ENCODE measurements around the gene LZTR1.

LZTR1 gene

GRCh38 chr22:20951151-20951931 is 30.8 kb upstream of the LZTR1 start:
- no peak for DNase-seq

GRCh38 chr22:20951932-20952380 is 30.1 kb upstream of the LZTR1 start:
- no peak for DNase-seq

DNA sequence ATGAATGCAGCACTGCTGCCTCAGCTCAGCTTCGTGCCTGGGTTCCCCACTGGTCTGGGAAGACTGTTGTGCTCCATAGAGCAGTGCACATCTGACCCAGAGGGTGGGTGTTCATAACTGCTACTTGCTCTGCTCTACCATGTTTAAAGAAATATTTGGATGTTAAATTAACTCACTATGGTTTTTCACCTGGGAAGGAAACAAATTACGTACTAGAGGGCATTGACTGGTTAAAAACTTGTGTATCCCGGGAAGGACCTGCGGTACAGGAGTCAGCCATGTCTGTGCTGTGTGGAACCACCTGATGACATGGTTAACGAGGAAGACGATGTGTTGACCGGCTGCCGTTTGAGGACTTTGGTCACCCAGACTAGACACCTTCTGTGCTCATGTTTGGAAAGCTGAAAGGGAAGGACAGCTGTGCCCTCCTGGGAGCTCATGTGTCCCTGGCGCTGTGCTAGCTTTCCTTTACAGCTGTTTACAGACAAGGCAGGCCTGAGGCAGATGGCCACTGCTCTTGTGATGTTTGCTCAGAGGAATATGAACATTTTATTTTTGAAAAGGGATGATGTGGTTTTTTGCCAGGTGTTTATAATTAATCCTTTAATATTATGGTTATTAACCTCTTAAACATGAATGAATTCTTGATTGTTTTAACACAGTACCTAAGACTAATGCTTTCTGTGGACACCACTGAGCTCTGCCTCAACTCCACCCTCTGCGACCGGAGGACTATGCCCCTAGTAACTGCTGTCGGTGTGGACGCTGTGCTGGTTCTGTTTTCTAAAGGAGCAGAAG is 29.4 kb upstream of the LZTR1 start:
- DNase-seq = no peak

GRCh38 chr22:20953342-20953608 is 28.8 kb upstream of the LZTR1 start:
- no peak for DNase-seq

DNA sequence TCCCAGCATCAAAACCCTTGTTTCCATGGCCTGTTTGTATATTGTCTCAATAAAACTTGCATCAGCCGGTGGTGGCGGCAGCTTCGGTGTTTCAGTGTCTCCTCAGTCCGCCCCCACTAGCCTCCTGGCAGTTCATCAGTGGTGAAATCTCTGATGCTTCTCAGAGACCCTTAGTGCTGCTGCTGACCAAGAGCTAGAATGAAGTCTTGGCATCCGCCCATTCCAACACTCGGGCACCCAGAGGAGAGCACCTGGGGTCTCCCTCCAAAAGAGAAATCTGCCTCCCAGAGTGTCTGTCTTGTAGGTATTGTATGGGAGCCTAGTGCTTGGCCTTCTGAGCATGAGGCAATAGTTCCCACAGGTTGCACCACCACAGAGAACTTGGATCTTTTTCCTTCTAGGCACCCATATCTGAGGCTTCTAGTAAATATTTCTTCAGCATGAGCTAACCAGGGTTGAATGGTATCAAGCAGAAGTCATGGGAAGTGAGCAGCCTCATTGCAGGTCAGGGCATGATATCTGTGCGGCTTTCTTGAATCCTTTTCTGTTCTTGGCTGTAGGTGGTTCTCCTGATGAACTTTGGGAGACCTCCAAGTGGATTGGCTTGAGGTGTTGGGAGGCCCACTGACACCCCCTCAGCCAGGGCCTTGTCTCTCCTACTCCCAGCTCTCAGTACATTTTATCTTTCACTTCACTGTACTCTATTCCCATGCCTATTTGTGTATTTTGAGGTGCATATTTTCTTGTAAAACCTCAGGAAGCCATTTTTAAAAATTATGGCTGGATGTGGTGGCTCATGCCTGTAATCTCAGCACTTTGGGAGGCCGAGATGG is 28.2 kb upstream of the LZTR1 start:
- DNase-seq = no peak

GRCh38 chr22:20955548-20955947 is 26.5 kb upstream of the LZTR1 start:
- no peak for DNase-seq

GRCh38 chr22:20956258-20957101 is 25.6 kb upstream of the LZTR1 start:
- DNase-seq = no peak

GRCh38 chr22:20957102-20957682 is 24.9 kb upstream of the LZTR1 start:
- no peak for DNase-seq

GRCh38 chr22:20957683-20958431 is 24.2 kb upstream of the LZTR1 start:
- DNase-seq = no peak

DNA sequence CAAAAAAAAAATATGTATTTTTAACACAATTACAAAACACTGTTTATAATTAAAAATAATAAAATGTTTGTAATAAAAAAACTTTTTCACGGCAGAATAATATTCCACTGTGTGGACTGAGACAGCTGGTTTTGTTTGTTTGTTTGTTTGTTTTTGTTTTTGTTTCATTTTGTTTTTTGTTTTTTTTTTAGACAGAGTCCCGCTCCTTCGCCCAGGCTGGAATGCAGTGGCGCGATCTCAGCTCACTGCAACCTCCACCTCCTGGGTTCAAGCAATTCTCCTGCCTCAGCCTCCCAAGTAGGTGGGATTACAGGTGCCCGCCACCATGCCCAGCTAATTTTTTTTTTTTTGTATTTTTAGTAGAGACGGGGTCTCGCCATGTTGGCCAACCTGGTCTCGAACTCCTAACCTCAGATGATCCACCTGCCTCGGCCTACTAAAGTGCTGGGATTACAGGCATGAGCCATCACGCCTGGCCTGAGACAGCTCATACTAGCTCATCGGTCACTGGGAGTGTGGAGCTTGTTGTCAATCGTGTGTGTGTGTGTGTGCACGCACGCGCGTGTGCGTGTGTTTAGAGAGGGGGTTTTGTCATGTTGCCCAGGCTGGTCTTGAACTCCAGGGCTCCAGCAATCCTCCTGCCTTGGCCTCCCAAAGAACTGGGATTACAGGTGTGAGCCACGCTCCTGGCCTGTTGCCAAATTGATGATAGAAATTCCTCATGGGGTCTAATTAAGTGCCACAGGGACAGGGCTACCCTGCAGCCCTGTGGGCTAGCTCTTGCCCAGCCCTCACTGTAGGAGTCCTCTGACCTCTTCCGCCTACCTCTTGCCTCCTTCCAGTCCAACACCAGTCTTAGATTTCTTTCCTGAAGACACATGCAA is 22.3 kb upstream of the LZTR1 start:
- no peak for DNase-seq

DNA sequence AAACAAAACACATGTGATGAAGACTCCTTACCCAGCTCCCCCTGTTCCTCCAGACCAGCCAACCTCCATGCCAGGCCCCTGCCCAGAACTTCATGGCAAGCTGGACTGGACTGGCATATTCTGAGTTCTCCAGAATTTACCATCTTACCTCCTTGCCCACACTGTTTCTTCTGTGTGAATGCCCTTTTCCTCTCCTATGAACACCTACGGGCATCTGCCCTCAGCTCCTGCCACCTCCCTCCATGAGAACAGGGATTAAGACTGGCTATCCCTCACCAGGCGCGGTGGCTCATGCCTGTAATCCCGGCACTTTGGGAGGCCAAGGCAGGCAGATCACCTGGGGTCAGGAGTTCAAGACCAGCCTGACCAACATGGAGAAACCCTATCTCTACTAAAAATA is 21.5 kb upstream of the LZTR1 start:
- no peak for DNase-seq

DNA sequence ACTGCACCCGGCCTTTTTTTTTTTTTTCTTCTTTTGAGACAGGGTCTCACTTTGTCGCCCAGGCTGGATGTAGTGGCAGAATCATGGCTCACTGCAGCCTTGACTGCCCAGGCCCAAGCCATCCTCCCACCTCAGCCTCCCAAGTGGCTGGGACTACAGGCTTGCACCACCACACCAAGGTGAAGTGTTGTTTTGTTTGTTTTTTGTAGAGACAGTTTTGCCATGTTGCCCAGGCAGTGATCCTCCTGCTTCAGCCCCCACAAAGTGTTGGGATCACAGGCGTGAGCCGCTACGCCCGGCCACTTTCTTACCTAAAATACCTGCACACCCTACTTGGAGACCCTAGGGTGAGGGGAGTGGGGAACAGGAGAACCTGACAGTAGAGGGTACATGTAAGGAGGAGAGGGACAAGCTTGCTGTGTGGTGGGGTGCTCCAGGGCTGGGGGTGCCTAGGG is 19.6 kb upstream of the LZTR1 start:
- DNase-seq = no peak

DNA sequence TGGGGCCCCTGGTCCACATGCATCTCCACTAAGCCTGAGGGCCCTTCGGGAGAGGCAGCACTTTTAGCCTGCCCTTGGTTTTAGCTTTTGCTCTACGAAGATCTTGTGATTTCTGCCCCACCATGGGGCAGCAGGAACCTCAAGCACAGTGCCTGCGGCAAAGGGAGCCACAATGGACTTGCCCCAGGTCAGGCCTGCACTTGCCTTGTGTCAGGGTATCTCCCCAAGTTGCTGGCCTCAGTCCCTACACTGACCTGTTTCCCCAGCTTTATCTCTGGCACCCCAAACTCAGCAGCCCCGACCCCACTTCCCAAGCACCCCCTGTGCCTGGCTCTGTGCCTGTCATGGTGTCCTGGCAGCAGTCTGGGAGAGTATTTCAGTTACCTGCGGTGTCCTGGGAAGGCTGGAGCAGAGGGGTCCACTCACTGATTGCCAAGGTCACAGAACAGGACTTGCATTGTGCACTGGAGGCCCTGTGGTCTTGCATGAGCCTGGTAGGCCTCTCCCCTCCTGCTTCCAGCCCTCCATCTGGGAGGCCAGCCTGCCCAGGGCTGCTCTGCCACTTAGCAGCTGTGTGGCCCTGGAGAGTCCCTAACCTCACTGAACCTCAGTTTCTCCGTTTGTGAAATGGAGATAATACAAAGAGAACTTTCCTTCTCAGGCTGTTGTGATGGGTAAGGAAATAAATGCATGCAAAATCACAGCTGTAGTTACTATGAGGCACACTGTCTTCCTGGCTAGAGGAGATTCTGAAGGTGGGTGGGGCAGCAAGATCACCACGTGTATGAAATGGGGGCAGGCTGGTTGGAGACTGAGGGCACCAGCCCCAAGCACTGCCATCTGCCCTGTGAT is 18.7 kb upstream of the LZTR1 start:
- DNase-seq = no peak

DNA sequence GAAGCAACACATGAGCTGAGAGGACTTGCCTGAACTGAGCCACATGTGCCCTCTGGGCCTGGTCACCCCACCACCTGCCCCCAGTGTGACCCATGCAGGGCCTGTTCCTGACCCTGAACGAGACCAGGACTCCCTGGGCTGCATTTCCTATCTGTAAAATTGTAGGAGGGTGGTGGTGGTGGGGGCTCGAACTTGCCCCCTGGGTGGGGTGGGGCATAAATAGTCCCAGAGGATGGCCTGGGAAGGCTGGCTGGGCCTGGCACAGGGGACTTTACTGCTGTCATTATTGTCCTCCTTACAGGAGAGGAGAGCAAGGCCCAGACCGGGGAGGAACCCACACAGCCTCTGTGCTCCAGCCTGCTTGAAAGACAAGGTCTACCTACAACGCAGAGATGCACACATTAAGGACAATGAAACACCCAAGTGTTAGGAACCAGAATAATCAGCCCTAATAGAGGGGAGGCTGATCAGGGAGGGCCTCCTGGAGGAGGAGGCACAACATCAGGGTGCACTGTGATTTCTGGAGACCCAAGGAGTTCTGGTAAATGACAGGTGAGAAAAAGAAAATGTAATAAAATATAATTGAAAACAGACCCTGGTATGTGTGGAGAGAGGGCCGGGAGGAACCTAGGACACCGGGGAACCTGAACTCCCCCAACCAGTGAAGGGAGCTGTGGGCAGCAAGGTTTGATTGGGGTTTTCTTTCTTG is 17.9 kb upstream of the LZTR1 start:
- no peak for DNase-seq

- DNase-seq = peak; percentile 12
These were observed 17.3 kb upstream of the LZTR1 start for GRCh38 chr22:20964799-20965103.

- no peak for DNase-seq
These were observed 16.8 kb upstream of the LZTR1 start for GRCh38 chr22:20965104-20965887.

DNA sequence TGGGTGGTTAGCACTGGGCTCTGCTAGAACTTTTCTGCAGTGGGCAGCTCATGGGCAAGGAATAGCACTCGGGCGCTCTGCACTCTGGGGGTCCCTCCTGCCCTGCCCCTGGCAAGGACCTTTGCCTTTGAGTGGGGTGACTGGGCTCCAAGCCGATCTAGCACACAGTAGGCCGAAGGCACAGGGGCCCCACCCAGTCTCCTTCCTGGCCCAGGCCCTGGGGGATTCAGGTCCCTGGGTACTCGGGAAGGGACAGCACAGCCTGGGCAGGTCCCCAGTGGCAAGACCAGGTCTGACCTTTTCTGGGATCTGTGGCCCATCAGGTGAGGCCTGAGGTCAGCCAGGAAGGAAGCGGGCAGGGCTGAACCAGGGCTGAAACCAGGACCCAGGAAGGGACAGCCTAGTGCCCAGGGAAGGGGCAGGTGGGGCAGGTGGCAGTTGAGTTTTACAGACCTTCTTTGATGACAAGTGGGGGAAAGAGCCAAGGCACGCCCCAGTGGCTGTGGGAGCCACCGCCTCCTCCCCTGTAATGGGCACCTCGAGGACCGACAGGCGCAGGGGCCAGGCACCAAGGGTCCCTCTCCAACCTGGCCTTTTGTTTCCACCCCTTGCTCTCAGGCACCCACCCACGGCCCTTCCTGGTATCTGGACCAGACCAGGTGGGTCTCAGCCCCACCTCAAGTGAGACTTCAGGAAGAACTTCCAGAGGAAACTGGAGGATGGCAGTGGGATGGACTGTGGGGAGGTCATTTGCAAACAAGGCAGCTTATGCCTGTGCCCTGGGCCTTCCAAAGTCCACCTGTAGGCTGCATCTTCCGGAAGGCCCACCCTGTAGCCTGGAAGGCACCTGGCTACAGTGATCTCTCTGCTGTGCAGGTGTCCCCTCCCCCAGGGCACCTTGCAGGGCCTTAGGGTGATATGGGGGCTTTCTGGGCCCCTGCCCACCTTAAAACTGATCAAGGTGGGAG is 15.9 kb upstream of the LZTR1 start:
- DNase-seq = no peak
